GM21381 (cell line): ENCODE measurements around the gene SLC2A4RG.

ENCODE experiments used
- ATAC-seq: cut with Tn5 transposase; IDR thresholded peaks from one replicate; pipeline ENCODE4 v1.9.1; 2021; ENCODE audit warnings: mild to moderate bottlenecking, moderate library complexity; ENCODE audit not compliant: unreplicated experiment

Gene SLC2A4RG, protein sequence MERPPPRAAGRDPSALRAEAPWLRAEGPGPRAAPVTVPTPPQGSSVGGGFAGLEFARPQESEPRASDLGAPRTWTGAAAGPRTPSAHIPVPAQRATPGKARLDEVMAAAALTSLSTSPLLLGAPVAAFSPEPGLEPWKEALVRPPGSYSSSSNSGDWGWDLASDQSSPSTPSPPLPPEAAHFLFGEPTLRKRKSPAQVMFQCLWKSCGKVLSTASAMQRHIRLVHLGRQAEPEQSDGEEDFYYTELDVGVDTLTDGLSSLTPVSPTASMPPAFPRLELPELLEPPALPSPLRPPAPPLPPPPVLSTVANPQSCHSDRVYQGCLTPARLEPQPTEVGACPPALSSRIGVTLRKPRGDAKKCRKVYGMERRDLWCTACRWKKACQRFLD

DNA sequence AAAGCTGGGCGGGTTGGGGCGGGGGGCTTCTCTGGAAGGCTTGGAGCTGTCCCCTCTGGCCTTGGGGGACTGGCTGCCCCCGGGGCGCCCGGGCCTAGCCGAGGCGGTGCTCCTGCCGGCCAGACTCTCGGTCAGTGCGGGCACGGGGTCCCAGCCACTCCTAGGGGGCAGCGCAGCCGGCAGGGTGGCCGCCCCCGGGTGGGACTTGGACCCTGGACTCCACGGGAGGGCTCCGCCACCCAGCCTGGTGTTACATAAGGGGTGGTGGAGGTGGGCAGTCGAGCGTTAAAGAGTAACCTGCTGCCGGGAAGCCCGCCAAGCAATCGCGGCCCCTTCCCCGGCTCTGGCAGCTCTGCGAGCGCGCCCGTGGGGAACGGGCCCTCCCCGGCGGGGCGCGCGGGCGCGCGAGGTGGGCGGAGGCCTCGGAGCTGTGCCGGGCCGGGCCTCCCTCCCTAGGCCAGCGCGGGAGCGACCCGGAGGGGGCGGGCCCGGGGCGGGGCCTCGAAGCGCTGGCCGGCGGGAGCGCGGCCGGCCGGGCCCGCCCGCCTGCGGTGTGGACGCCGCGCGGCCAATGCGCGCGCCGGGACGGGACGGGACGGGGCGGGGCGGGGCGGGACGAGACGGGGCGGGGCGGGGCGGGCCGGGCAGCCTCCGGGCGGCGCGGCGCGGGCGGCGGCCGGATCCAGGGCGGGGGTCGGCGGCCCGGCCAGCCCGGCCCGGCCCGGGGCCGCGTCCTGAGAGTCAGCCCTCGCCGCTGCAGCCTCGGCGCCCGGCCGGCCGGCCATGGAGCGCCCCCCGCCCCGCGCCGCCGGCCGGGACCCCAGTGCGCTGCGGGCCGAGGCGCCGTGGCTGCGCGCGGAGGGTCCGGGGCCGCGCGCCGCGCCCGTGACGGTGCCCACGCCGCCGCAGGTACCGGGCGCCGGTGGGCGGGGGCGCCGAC is at the start of gene SLC2A4RG:
TSS of gene SLC2A4RG (plus strand) at position 647 of the 940 bp plus-strand sequence. CDS start at position 784, 137 bp downstream.
- ATAC-seq: peak; percentile 46

DNA sequence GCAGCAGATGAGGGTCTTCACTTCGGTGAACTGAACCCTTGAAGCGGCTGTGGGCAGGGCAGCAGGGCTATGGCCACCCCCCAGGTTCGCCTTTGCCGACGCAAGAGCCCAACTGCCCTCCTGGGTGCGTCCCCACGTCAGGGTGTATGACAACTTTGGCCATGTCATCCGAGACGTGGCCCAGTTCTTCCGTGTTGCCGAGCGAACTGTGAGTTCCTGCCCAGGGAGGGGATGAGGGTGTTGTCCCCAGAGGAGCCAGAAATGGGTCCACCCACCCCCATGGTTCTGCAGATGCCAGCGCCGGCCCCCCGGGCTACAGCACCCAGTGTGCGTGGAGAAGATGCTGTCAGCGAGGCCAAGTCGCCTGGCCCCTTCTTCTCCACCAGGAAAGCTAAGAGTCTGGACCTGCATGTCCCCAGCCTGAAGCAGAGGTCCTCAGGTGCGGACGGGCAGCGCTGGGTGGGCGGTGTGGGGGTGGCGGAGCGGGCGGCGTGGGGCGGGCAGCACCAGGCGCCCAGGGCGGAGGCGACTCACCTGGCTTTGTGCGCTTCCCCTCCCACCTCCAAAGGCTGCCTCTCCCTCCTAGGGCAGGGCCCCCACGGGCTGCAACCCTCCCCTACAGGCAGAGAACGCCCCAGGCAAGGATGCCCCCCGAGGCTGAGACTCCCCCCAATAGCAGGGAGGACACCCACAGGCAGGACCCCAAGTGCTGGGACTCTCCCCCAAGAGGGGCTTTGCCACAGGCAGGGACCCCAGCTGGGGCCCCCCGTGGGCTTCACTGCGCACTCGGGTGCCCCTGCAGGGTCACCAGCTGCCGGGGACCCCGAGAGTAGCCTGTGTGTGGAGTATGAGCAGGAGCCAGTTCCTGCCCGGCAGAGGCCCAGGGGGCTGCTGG is 49.3 kb upstream of the SLC2A4RG start:
- ATAC-seq: no peak

GRCh38 chr20:63690898-63691710 is 48.5 kb upstream of the SLC2A4RG start:
- no peak for ATAC-seq

DNA sequence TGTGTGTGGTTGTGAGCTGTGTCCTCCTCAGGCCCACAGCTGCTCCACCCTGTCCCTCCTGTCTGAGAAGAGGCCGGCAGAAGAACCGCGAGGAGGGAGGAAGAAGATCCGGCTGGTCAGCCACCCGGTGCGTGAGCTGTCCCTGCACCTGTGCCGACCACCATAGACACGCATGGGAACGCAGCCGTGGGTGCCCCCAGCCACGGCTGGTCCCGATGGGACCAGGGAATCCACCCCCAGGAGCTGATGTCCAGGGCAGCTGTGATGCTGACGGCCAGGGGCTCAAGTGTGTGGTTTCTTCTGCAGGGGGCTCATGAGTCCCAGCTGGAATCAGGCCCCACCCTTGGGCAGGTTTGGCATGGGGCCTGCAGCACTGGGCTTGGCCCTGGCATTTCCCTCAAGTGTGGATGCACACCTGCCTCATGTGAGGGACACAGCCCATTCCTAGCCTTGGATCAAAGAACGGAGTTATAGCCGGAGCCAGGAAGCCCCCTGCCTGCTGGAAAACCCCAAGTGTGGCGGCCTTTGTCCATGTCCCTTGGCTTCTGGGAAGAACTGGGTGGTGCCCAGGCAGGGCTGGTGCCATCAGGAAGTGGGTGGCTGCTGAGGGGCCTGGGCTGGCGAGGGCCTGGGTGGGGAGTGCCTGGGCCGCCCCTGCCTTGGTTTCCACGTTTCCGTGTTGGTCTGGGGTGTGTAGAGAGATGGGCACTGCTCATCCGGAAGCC is 47.7 kb upstream of the SLC2A4RG start:
- no peak for ATAC-seq

GRCh38 chr20:63692436-63693082 is 47.0 kb upstream of the SLC2A4RG start:
- ATAC-seq: no peak

GRCh38 chr20:63693083-63693732 is 46.4 kb upstream of the SLC2A4RG start:
- no peak for ATAC-seq

GRCh38 chr20:63693733-63694583 is 45.6 kb upstream of the SLC2A4RG start:
- ATAC-seq: no peak

- no peak for ATAC-seq
These were observed 44.8 kb upstream of the SLC2A4RG start for GRCh38 chr20:63694584-63695423.

DNA sequence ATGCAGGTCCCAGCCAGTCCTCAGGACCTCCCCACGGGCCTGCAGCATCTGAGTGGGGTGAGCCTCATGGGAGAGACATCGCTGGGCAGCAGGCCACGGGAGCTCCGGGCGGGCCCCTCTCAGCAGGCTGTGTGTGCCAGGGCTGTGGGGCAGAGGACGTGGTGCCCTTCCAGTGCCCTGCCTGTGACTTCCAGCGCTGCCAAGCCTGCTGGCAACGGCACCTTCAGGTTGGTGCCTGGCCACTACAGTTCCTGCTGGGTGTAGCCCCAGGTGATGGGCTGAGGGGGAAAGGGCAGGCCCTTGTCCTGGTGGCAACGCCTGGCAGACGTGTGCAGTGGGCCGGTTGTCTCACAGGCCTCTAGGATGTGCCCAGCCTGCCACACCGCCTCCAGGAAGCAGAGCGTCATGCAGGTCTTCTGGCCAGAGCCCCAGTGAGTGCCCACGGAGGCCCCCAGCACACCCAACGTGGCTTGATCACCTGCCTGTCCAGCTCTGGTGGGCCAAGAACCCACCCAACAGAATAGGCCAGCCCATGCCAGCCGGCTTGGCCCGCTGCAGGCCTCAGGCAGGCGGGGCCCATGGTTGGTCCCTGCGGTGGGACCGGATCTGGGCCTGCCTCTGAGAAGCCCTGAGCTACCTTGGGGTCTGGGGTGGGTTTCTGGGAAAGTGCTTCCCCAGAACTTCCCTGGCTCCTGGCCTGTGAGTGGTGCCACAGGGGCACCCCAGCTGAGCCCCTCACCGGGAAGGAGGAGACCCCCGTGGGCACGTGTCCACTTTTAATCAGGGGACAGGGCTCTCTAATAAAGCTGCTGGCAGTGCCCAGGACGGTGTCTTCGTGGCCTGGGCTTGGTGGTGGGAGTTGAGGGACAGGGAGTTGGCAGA is 43.9 kb upstream of the SLC2A4RG start:
- ATAC-seq: no peak

GRCh38 chr20:63696306-63696627 is 43.3 kb upstream of the SLC2A4RG start:
- ATAC-seq: no peak

DNA sequence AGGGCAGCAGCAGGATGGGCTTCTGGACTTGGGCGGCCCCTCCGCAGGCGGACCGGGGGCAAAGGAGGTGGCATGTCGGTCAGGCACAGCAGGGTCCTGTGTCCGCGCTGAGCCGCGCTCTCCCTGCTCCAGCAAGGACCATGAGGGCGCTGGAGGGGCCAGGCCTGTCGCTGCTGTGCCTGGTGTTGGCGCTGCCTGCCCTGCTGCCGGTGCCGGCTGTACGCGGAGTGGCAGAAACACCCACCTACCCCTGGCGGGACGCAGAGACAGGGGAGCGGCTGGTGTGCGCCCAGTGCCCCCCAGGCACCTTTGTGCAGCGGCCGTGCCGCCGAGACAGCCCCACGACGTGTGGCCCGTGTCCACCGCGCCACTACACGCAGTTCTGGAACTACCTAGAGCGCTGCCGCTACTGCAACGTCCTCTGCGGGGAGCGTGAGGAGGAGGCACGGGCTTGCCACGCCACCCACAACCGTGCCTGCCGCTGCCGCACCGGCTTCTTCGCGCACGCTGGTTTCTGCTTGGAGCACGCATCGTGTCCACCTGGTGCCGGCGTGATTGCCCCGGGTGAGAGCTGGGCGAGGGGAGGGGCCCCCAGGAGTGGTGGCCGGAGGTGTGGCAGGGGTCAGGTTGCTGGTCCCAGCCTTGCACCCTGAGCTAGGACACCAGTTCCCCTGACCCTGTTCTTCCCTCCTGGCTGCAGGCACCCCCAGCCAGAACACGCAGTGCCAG is 42.8 kb upstream of the SLC2A4RG start, which contains the start of gene TNFRSF6B:
TSS of gene TNFRSF6B (plus strand) at position 25 of the 729 bp plus-strand sequence. CDS start at position 141, 116 bp downstream.
- no peak for ATAC-seq

DNA sequence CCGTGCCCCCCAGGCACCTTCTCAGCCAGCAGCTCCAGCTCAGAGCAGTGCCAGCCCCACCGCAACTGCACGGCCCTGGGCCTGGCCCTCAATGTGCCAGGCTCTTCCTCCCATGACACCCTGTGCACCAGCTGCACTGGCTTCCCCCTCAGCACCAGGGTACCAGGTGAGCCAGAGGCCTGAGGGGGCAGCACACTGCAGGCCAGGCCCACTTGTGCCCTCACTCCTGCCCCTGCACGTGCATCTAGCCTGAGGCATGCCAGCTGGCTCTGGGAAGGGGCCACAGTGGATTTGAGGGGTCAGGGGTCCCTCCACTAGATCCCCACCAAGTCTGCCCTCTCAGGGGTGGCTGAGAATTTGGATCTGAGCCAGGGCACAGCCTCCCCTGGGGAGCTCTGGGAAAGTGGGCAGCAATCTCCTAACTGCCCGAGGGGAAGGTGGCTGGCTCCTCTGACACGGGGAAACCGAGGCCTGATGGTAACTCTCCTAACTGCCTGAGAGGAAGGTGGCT is 42.2 kb upstream of the SLC2A4RG start:
- no peak for ATAC-seq

- no peak for ATAC-seq
These were observed 41.6 kb upstream of the SLC2A4RG start for GRCh38 chr20:63697868-63698545.
